ENCODE measurements around the gene ARMC12.
A peak's percentile ranks its signal among the peaks of the same experiment; 100 is the strongest.

Gene ARMC12

GRCh38 chr6:35759426-35759825 lies 22.6 kb downstream of the ARMC12 start:
- H3K9me3 ChIP-seq (ENCODE audit: control insufficient read depth, insufficient read depth, low read length), result no peaks in the 10 kb centered on the region
- H3K4me1 ChIP-seq (ENCODE audit: insufficient read depth, low read length), result peaks cover 23% of the 10 kb centered on the region
- H3K36me3 ChIP-seq (ENCODE audit: insufficient read depth, low read length), result no peaks in the 10 kb centered on the region
- H3K9ac ChIP-seq (ENCODE audit: low read depth, low read length), result no peak overlapping the region

- peaks cover 4% of the 10 kb centered on the region; the same call in 1 of the 2 replicates for H3K4me1 ChIP-seq (ENCODE audit: insufficient read depth, low read length)
- no peaks in the 10 kb centered on the region for H3K36me3 ChIP-seq (ENCODE audit: insufficient read depth, low read length)
- H3K9ac ChIP-seq (ENCODE audit: low read depth, low read length), result no peak overlapping the region
- no peaks in the 10 kb centered on the region for H3K9me3 ChIP-seq (ENCODE audit: control insufficient read depth, insufficient read depth, low read length)
Measured at GRCh38 chr6:35765739-35766138, 28.9 kb downstream of the ARMC12 start.

- no peaks in the 10 kb centered on the region for H3K9me3 ChIP-seq (ENCODE audit: control insufficient read depth, insufficient read depth, low read length)
- H3K36me3 ChIP-seq (ENCODE audit: insufficient read depth, low read length), result no peaks in the 10 kb centered on the region
- no peak overlapping the region for H3K9ac ChIP-seq (ENCODE audit: low read depth, low read length)
- no peaks in the 10 kb centered on the region for H3K4me1 ChIP-seq (ENCODE audit: insufficient read depth, low read length)
Measured at GRCh38 chr6:35769211-35769610, 32.4 kb downstream of the ARMC12 start.

- no peak overlapping the region for H3K9ac ChIP-seq (ENCODE audit: low read depth, low read length)
- no peaks in the 10 kb centered on the region for H3K36me3 ChIP-seq (ENCODE audit: insufficient read depth, low read length)
- H3K4me1 ChIP-seq (ENCODE audit: insufficient read depth, low read length), result no peaks in the 10 kb centered on the region
- H3K9me3 ChIP-seq (ENCODE audit: control insufficient read depth, insufficient read depth, low read length), result peaks cover 2% of the 10 kb centered on the region; the same call in 1 of the 2 replicates
Measured at GRCh38 chr6:35771343-35771627, 34.5 kb downstream of the ARMC12 start.

- Histone ChIP-seq H3K9ac (ENCODE audit: low read depth, low read length) (no peak overlapping the region), H3K9me3 (ENCODE audit: control insufficient read depth, insufficient read depth, low read length) (peaks cover 2% of the 10 kb centered on the region; the same call in 1 of the 2 replicates), H3K36me3 (ENCODE audit: insufficient read depth, low read length) (no peaks in the 10 kb centered on the region), H3K4me1 (ENCODE audit: insufficient read depth, low read length) (no peaks in the 10 kb centered on the region)
Measured at GRCh38 chr6:35774116-35774794, 37.4 kb downstream of the ARMC12 start.

GRCh38 chr6:35775031-35775430 lies 38.2 kb downstream of the ARMC12 start:
- no peak overlapping the region for H3K9ac ChIP-seq (ENCODE audit: low read depth, low read length)
- H3K9me3 ChIP-seq (ENCODE audit: control insufficient read depth, insufficient read depth, low read length), result peaks cover 2% of the 10 kb centered on the region; the same call in 1 of the 2 replicates
- no peaks in the 10 kb centered on the region for H3K36me3 ChIP-seq (ENCODE audit: insufficient read depth, low read length)
- no peaks in the 10 kb centered on the region for H3K4me1 ChIP-seq (ENCODE audit: insufficient read depth, low read length)

GRCh38 chr6:35776364-35777215 lies 39.8 kb downstream of the ARMC12 start, which contains the start of gene CLPSL2:
TSS of gene CLPSL2 (plus strand) at chr6:35776598. CDS start at chr6:35776619, 21 bp downstream.
- no peaks in the 10 kb centered on the region for H3K36me3 ChIP-seq (ENCODE audit: insufficient read depth, low read length)
- peaks cover 2% of the 10 kb centered on the region; the same call in 1 of the 2 replicates for H3K9me3 ChIP-seq (ENCODE audit: control insufficient read depth, insufficient read depth, low read length)
- H3K9ac ChIP-seq (ENCODE audit: low read depth, low read length), result peak within 1 kb of the TSS; percentile 67
- no peaks in the 10 kb centered on the region for H3K4me1 ChIP-seq (ENCODE audit: insufficient read depth, low read length)

- Histone ChIP-seq H3K9me3 (ENCODE audit: control insufficient read depth, insufficient read depth, low read length) (peaks cover 2% of the 10 kb centered on the region; the same call in 1 of the 2 replicates), H3K9ac (ENCODE audit: low read depth, low read length) (no peak overlapping the region), H3K36me3 (ENCODE audit: insufficient read depth, low read length) (no peaks in the 10 kb centered on the region), H3K4me1 (ENCODE audit: insufficient read depth, low read length) (no peaks in the 10 kb centered on the region)
Measured at GRCh38 chr6:35777356-35778102, 40.7 kb downstream of the ARMC12 start.

GRCh38 chr6:35778437-35778836 lies 41.6 kb downstream of the ARMC12 start:
- no peak overlapping the region for H3K9ac ChIP-seq (ENCODE audit: low read depth, low read length)
- no peaks in the 10 kb centered on the region for H3K36me3 ChIP-seq (ENCODE audit: insufficient read depth, low read length)
- H3K4me1 ChIP-seq (ENCODE audit: insufficient read depth, low read length), result no peaks in the 10 kb centered on the region
- H3K9me3 ChIP-seq (ENCODE audit: control insufficient read depth, insufficient read depth, low read length), result peaks cover 2% of the 10 kb centered on the region; the same call in 1 of the 2 replicates

GRCh38 chr6:35780719-35781118 lies 43.9 kb downstream of the ARMC12 start, which contains the start of gene CLPSL1:
TSS of gene CLPSL1 (plus strand) at chr6:35781019. CDS start at chr6:35781111, 92 bp downstream.
- Histone ChIP-seq H3K9ac (ENCODE audit: low read depth, low read length) (no peak within 1 kb of the TSS), H3K9me3 (ENCODE audit: control insufficient read depth, insufficient read depth, low read length) (peaks cover under 1% of the 10 kb centered on the region; the same call in 1 of the 2 replicates), H3K36me3 (ENCODE audit: insufficient read depth, low read length) (no peaks in the 10 kb centered on the region), H3K4me1 (ENCODE audit: insufficient read depth, low read length) (no peaks in the 10 kb centered on the region)

- Histone ChIP-seq H3K9me3 (ENCODE audit: control insufficient read depth, insufficient read depth, low read length) (no peaks in the 10 kb centered on the region), H3K4me1 (ENCODE audit: insufficient read depth, low read length) (peaks cover 2% of the 10 kb centered on the region; the same call in 1 of the 2 replicates), H3K36me3 (ENCODE audit: insufficient read depth, low read length) (no peaks in the 10 kb centered on the region), H3K9ac (ENCODE audit: low read depth, low read length) (no peak overlapping the region)
Measured at GRCh38 chr6:35781290-35781689, 44.5 kb downstream of the ARMC12 start.

- H3K9me3 ChIP-seq (ENCODE audit: control insufficient read depth, insufficient read depth, low read length), result no peaks in the 10 kb centered on the region
- peaks cover 12% of the 10 kb centered on the region; the same call in 1 of the 2 replicates for H3K4me1 ChIP-seq (ENCODE audit: insufficient read depth, low read length)
- no peaks in the 10 kb centered on the region for H3K36me3 ChIP-seq (ENCODE audit: insufficient read depth, low read length)
- H3K9ac ChIP-seq (ENCODE audit: low read depth, low read length), result no peak overlapping the region
Measured at GRCh38 chr6:35782424-35782823, 45.6 kb downstream of the ARMC12 start.

- H3K9me3 ChIP-seq (ENCODE audit: control insufficient read depth, insufficient read depth, low read length), result no peaks in the 10 kb centered on the region
- peaks cover 12% of the 10 kb centered on the region; the same call in 1 of the 2 replicates for H3K4me1 ChIP-seq (ENCODE audit: insufficient read depth, low read length)
- no peaks in the 10 kb centered on the region for H3K36me3 ChIP-seq (ENCODE audit: insufficient read depth, low read length)
- no peak overlapping the region for H3K9ac ChIP-seq (ENCODE audit: low read depth, low read length)
Measured at GRCh38 chr6:35784200-35784599, 47.4 kb downstream of the ARMC12 start.

- Histone ChIP-seq H3K36me3 (ENCODE audit: insufficient read depth, low read length) (no peaks in the 10 kb centered on the region), H3K9me3 (ENCODE audit: control insufficient read depth, insufficient read depth, low read length) (no peaks in the 10 kb centered on the region), H3K4me1 (ENCODE audit: insufficient read depth, low read length) (peaks cover 12% of the 10 kb centered on the region; the same call in 1 of the 2 replicates), H3K9ac (ENCODE audit: low read depth, low read length) (peak overlapping the region; percentile 28; the same call in 1 of the 2 replicates)
Measured at GRCh38 chr6:35786272-35786671, 49.4 kb downstream of the ARMC12 start.
